Renal pelvis (tissue), 4 donors: Measurements from ENCODE around the gene PACS1. TPM values are rescaled to one million over a fixed set of nuclear protein-coding genes. Genes with fewer than 3 reads are reported as not detected.
A peak's percentile ranks its signal among the peaks of the same experiment; 100 is the strongest.

Source experiments
- DNase-seq: peaks from one replicate; pipeline ENCODE4 v3.0.0-alpha.2; 2013
- polyA plus RNA-seq, 3 donors: library from polyadenylated mRNA; unstranded; fragments of 120-200 nt; gene quantifications; one replicate each; pipeline ENCODE4 v1.2.1, GENCODE V29; 2013; ENCODE audit not compliant: insufficient read length in 3 of 3

Gene PACS1
- polyA plus RNA-seq, 3 donors, result 46.0 to 53.7 (median 49.2) TPM

- no peak for DNase-seq
Measured at GRCh38 chr11:66133216-66133775, 63.2 kb downstream of the PACS1 start.

- DNase-seq, result no peak
Measured at GRCh38 chr11:66136752-66137123, 66.7 kb downstream of the PACS1 start.

- no peak for DNase-seq
Measured at GRCh38 chr11:66139817-66140404, 69.8 kb downstream of the PACS1 start.

GRCh38 chr11:66142370-66143263 lies 72.5 kb downstream of the PACS1 start:
- DNase-seq, result no peak

- no peak for DNase-seq
Measured at GRCh38 chr11:66143264-66143566, 73.1 kb downstream of the PACS1 start.

GRCh38 chr11:66143996-66144678 lies 74.1 kb downstream of the PACS1 start:
- DNase-seq, result no peak

- DNase-seq, result no peak
Measured at GRCh38 chr11:66146074-66146473, 76.0 kb downstream of the PACS1 start.

GRCh38 chr11:66146940-66147339 lies 76.9 kb downstream of the PACS1 start:
- no peak for DNase-seq

- no peak for DNase-seq
Measured at GRCh38 chr11:66150140-66150539, 80.1 kb downstream of the PACS1 start.

- no peak for DNase-seq
Measured at GRCh38 chr11:66150725-66151124, 80.7 kb downstream of the PACS1 start.

GRCh38 chr11:66151273-66151672 lies 81.2 kb downstream of the PACS1 start:
- DNase-seq, result no peak

- no peak for DNase-seq
Measured at GRCh38 chr11:66154109-66154508, 84.0 kb downstream of the PACS1 start.

- no peak for DNase-seq
Measured at GRCh38 chr11:66155387-66156073, 85.5 kb downstream of the PACS1 start.

GRCh38 chr11:66157182-66157864 lies 87.3 kb downstream of the PACS1 start:
- DNase-seq, result no peak

GRCh38 chr11:66158156-66158555 lies 88.1 kb downstream of the PACS1 start:
- DNase-seq, result no peak

GRCh38 chr11:66159324-66159984 lies 89.4 kb downstream of the PACS1 start:
- DNase-seq, result no peak

GRCh38 chr11:66160709-66161108 lies 90.6 kb downstream of the PACS1 start:
- DNase-seq, result no peak

GRCh38 chr11:66168289-66168688 lies 98.2 kb downstream of the PACS1 start:
- no peak for DNase-seq

GRCh38 chr11:66172146-66172545 lies 102.1 kb downstream of the PACS1 start:
- DNase-seq, result peak; percentile 58

- no peak for DNase-seq
Measured at GRCh38 chr11:66176650-66177049, 106.6 kb downstream of the PACS1 start.

GRCh38 chr11:66178183-66178582 lies 108.1 kb downstream of the PACS1 start:
- no peak for DNase-seq
